ENCODE results near the gene TLE7.

The TLE7 gene

DNA sequence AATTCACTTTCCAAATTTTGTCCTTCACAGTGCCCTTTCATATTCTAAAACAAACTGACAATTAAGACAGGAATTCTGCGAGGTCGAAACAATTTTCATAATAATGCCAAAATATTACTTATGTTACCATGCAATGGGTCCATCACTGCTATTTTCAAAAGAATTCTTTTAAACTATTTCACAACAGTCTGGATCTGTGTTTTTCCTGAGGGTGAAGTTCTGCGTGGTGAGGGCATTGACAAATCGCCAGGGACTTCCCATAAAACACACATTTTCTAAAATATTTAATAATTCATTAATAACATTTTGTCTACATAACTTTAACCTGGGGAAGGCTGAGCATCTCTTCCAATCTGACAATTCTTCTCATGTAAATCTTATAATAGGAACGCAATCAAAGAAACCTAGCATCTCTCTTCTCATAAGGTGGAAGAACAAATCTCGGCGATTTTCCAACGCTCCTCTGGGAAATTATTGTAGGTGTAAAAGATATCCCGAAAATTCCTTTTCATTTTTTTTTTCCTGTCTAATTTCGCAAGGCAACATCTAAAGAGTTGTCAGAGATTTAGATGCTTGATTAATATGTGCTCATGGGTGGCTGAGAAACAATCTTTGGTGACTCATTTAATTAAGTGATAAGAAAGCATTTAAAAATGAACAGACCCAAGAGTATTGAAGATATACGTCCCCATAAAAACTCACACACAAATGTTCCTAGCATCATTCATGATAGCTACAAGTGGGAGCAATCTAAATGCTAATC lies 41.9 kb downstream of the TLE7 start:
- Histone ChIP-seq H3K27me3 (ENCODE audit: insufficient read depth, low read length) (no peaks in the 10 kb centered on the region), H3K9me3 (ENCODE audit: insufficient read depth, low read depth, low read length) (no peaks in the 10 kb centered on the region; the same call in 1 of the 2 replicates), H3K4me3 (ENCODE audit: low read length) (no peak overlapping the region), H3K27ac (ENCODE audit: low read depth, low read length) (no peak overlapping the region), H3K4me1 (ENCODE audit: insufficient read depth, low read length) (peaks cover 14% of the 10 kb centered on the region; the same call in 1 of the 2 replicates), H3K36me3 (ENCODE audit: insufficient read depth, low read length) (no peaks in the 10 kb centered on the region), H3K9ac (ENCODE audit: low read depth, low read length) (no peak overlapping the region)
- 93% methylated on average over 9 of the region's 11 CpGs for WGBS

DNA sequence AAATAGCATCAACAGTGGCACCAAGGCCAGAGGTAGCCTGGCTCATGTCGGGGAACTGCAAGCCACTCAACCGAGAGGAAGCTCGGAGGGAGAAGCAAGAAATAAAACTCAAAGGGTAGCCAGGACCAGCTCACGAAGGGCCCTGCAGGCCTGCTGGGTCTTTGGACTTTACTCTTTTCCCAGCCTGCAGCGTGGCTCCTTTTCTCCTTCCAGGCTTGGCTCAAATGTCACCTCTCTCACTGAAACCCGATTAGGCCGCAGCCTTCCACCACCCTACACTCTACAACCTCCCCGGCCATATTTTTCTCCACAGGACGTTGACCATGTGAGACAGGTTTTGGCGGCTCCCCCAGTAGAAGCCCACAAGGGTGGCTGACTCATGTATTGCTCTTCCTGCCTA lies 45.3 kb downstream of the TLE7 start:
- Histone ChIP-seq H3K9ac (ENCODE audit: low read depth, low read length) (no peak overlapping the region), H3K4me1 (ENCODE audit: insufficient read depth, low read length) (peaks cover 10% of the 10 kb centered on the region; the same call in 1 of the 2 replicates), H3K9me3 (ENCODE audit: insufficient read depth, low read depth, low read length) (no peaks in the 10 kb centered on the region), H3K27ac (ENCODE audit: low read depth, low read length) (no peak overlapping the region), H3K36me3 (ENCODE audit: insufficient read depth, low read length) (no peaks in the 10 kb centered on the region), H3K27me3 (ENCODE audit: insufficient read depth, low read length) (no peaks in the 10 kb centered on the region), H3K4me3 (ENCODE audit: low read length) (no peak overlapping the region)
- WGBS, result 83% methylated on average over 10 of the region's 10 CpGs

DNA sequence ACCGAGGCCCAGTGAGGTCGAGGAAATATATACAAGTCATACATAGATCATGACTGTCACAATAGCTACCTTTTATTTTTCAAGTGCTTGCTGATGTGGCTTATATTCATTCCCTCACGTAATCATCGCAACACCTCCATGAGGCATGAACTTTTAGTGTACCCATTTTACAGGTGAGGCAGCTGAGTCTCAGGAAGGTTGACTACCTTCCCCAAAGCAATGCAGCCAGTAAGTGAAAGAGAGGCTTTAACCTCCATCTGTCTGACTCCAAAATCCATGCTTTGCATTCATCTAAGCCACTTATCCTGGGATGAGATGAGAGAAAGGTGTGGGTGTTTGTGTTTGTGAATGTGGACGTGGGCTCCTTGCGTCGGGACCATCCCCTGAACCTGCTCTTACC lies 52.5 kb downstream of the TLE7 start:
- Histone ChIP-seq H3K27me3 (ENCODE audit: insufficient read depth, low read length) (no peaks in the 10 kb centered on the region), H3K27ac (ENCODE audit: low read depth, low read length) (no peak overlapping the region), H3K4me1 (ENCODE audit: insufficient read depth, low read length) (peaks cover 43% of the 10 kb centered on the region), H3K9ac (ENCODE audit: low read depth, low read length) (no peak overlapping the region), H3K4me3 (ENCODE audit: low read length) (no peak overlapping the region), H3K9me3 (ENCODE audit: insufficient read depth, low read depth, low read length) (no peaks in the 10 kb centered on the region), H3K36me3 (ENCODE audit: insufficient read depth, low read length) (no peaks in the 10 kb centered on the region)
- 96% methylated on average over 4 of the region's 7 CpGs for WGBS

DNA sequence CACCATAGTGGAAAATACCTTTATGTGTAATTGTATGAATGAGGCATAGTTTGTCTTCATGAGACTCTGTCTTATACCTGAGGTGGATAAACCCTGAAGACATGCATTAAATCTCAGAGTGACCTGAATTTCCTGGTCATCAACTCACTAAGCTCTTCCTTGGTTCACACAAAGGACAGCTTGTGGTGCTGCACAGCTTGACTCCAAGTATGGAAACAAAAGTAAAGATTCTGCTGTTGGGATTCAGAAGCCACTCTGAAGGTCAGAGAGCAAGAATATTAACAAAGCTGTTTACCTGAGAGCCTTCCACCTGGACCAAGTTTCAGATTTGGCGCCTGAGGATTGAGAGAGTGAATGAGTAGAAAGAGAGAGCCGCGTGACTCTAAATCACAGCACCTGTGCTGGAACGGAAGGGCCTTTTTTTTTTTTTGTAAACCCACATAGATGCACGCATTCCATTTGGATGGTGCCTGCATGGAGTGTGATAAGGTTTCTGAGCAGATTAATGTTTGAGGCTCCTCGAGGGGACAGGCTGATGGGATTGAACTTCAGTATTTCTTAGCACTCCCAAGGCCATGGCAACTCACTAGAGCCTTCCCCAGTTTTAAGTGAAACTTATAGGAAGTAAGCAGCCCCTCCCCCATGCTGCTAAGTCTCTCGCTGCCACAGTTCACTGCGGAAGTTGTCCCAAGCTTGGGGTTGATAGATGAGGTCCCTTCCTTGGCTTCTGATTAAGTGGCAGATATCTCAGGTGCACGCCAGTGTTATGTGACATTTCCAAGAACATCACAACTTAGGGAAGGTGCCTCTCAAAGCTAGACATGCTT lies 54.6 kb downstream of the TLE7 start:
- WGBS, result 29% methylated on average over 9 of the region's 9 CpGs
- Histone ChIP-seq H3K27me3 (ENCODE audit: insufficient read depth, low read length) (no peaks in the 10 kb centered on the region), H3K27ac (ENCODE audit: low read depth, low read length) (peak overlapping the region; percentile 38; the same call in 1 of the 2 replicates)

DNA sequence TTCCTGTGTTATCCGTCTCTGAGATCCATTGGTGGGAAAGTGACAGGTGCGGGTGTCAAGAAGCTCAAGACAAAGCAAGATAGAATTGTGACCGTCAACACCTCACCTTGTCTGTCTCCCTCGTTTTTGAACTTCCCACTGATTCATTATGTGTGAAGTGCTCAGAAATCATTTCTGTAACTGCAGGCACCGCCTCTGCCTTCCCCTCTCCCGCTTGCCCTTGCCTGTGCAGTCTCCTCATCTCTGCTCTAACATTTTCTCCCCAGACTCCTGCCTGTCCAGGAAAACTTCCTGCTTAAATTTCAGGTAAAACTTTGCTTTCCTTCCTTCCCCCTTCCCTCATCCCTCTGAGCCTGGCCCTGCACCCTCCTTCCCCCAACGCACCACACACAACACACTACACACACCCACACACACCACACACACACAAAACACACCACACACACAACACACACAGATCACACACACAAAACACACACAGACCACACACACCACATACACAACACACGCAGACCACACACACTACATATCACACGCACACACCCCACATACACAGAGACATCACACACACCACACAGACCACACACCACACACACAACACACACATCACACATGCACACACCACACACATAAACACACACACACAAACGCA lies 57.7 kb downstream of the TLE7 start:
- no peak overlapping the region for H3K27ac ChIP-seq (ENCODE audit: low read depth, low read length)
- H3K27me3 ChIP-seq (ENCODE audit: insufficient read depth, low read length), result no peaks in the 10 kb centered on the region

More for the DNA sequence above, 54.6 kb downstream of the TLE7 start:
- H3K4me1 ChIP-seq (ENCODE audit: insufficient read depth, low read length), result peaks cover 43% of the 10 kb centered on the region
- H3K9ac ChIP-seq (ENCODE audit: low read depth, low read length), result peak overlapping the region; percentile 40; the same call in 1 of the 2 replicates
- no peaks in the 10 kb centered on the region for H3K36me3 ChIP-seq (ENCODE audit: insufficient read depth, low read length)
- peak overlapping the region; percentile 14; the same call in 1 of the 2 replicates for H3K4me3 ChIP-seq (ENCODE audit: low read length)
- H3K9me3 ChIP-seq (ENCODE audit: insufficient read depth, low read depth, low read length), result no peaks in the 10 kb centered on the region

DNA sequence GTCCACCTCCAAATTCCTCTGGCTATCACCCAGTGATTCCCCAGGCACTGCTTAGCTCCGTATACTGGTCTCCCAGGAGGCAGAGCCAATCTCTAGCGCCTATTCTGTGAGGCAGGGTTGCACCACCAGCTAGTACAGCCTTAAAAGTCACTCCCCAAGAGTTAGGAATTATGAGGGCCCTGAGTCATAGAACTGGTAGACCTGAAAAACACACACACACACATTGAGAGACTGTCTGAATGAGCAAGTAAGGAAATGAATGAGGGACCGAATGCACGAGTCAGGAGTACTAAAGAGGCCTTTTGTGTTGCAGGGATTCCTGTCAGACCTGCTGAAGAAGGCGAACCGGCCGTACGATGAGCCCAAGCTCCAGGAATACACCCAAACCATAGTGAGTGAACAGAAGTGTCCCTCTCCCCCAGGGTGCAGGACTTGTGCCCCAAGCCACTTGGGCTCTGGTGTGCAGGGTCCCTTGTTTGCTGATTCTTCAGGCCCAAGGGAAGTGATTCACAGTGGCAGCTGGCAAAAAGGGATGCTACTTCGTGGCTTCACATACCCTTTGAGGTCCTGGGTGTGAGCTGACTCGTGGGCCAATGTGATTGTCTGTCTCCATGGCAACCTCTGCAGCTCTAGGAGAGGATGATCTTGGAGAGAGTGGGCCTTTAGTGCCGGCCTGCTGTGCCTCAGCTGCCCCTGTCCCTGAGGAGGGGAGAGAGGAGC lies 58.6 kb downstream of the TLE7 start:
- WGBS, result 77% methylated on average over 11 of the region's 11 CpGs
- H3K27ac ChIP-seq (ENCODE audit: low read depth, low read length), result no peak overlapping the region
- no peak overlapping the region for H3K9ac ChIP-seq (ENCODE audit: low read depth, low read length)
- no peak overlapping the region for H3K4me3 ChIP-seq (ENCODE audit: low read length)
- H3K27me3 ChIP-seq (ENCODE audit: insufficient read depth, low read length), result no peaks in the 10 kb centered on the region
- H3K4me1 ChIP-seq (ENCODE audit: insufficient read depth, low read length), result peaks cover 28% of the 10 kb centered on the region
- no peaks in the 10 kb centered on the region for H3K9me3 ChIP-seq (ENCODE audit: insufficient read depth, low read depth, low read length)
- H3K36me3 ChIP-seq (ENCODE audit: insufficient read depth, low read length), result no peaks in the 10 kb centered on the region

More for the DNA sequence above, 57.7 kb downstream of the TLE7 start:
- Histone ChIP-seq H3K36me3 (ENCODE audit: insufficient read depth, low read length) (no peaks in the 10 kb centered on the region), H3K9ac (ENCODE audit: low read depth, low read length) (no peak overlapping the region), H3K4me3 (ENCODE audit: low read length) (no peak overlapping the region), H3K4me1 (ENCODE audit: insufficient read depth, low read length) (peaks cover 31% of the 10 kb centered on the region), H3K9me3 (ENCODE audit: insufficient read depth, low read depth, low read length) (no peaks in the 10 kb centered on the region)
- 89% methylated on average over 10 of the region's 10 CpGs for WGBS

DNA sequence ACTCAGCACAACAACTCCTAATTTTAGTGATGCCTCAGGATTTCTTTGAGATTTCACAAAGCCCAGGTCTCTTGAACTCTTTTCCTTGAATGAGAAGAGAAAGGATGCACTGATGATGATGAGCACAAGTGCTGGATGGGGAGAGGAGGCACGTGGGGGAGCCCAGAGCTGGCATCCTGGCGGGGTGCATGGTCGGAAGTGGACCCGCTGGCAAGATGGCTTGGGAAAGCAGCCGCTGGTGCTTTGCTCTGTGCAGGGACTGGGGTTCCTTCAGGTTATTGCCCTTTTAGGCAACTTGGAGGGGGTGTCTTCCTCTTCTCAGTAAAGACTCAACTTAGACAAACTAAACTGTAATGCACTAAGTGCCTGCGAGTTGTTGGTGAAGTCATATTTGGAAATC lies 61.0 kb downstream of the TLE7 start:
- no peak overlapping the region for H3K9ac ChIP-seq (ENCODE audit: low read depth, low read length)
- H3K4me1 ChIP-seq (ENCODE audit: insufficient read depth, low read length), result peaks cover 4% of the 10 kb centered on the region
- H3K27me3 ChIP-seq (ENCODE audit: insufficient read depth, low read length), result no peaks in the 10 kb centered on the region
- no peak overlapping the region for H3K4me3 ChIP-seq (ENCODE audit: low read length)
- WGBS, result 89% methylated on average over 5 of the region's 6 CpGs
- no peaks in the 10 kb centered on the region for H3K9me3 ChIP-seq (ENCODE audit: insufficient read depth, low read depth, low read length)
- no peak overlapping the region for H3K27ac ChIP-seq (ENCODE audit: low read depth, low read length)
- H3K36me3 ChIP-seq (ENCODE audit: insufficient read depth, low read length), result no peaks in the 10 kb centered on the region

All from HUES64 (cell line).